Activated T-cell treated with anti-CD3 and anti-CD28 coated beads, Interleukin-2, amount 50 U/mL, for 4 hours (primary cell): ENCODE measurements around the gene SSRP1. TPM values are rescaled to one million over a fixed set of nuclear protein-coding genes. Genes with fewer than 3 reads are reported as not detected.
"Not testable (repeated sequence)": the region's sequence is repeated elsewhere in the genome, so short reads cannot be mapped to it uniquely, and the experiment has no call there.

Experiments used
- ATAC-seq, 2 donors: fragments of 200-7000 bp; cut with Tn5 transposase; one replicate each; pipeline ENCODE4 v1.10.0; 2021
- DNase-seq: peaks from one replicate; pipeline ENCODE4 v3.0.0-alpha.2; 2020
- H3K27me3 Mint-ChIP-seq: one replicate; pipeline ENCODE4 v1.8.0; 2021; ENCODE audit warnings: low read depth, mixed read lengths
- H3K36me3 Mint-ChIP-seq: one replicate; pipeline ENCODE4 v1.8.0; 2022; ENCODE audit warnings: mixed read lengths; ENCODE audit not compliant: insufficient read depth
- H3K4me1 Mint-ChIP-seq: one replicate; pipeline ENCODE4 v1.8.0; 2021; ENCODE audit warnings: low read depth, mixed read lengths
- H3K4me3 Mint-ChIP-seq: one replicate; pipeline ENCODE4 v1.8.0; 2021; ENCODE audit warnings: mild to moderate bottlenecking, moderate library complexity, mixed read lengths
- H3K9me3 Mint-ChIP-seq: one replicate; pipeline ENCODE4 v1.8.0; 2021; ENCODE audit warnings: mixed read lengths
- total RNA-seq, 3 donors: library from RNA; stranded (reverse); gene quantifications; one replicate each; pipeline ENCODE4 v1.2.1, GENCODE V29; 2021

SSRP1 gene
- total RNA-seq, 3 donors from 2014 or later: 287 to 317 (median 302) TPM

DNA sequence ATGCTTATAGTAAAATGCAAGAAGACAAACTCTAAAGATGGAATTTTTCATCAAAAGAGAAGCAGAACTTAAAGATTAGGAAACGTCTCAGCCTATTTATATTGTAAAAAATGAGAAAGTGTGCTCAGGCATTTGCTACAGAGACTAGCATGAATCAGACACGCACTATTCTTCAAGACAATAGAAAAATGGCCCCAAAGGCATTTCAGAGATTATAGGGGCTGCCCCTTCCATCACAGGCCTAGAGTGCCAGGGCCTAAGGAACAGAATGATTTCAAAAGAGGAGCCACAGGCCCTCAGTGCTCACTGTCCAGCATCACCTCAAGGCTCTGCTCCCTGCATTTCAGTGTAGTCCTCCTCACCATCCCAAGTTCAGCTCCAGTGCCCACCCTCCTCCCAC, 38.5 kb downstream of the SSRP1 start:
- Mint-ChIP-seq H3K9me3 (peaks cover 9% of the 10 kb centered on the region), H3K4me3 (no peak overlapping the region), H3K27me3 (no peaks in the 10 kb centered on the region), H3K4me1 (no peaks in the 10 kb centered on the region), H3K36me3 (peaks cover 33% of the 10 kb centered on the region)
- ATAC-seq (no peak), DNase-seq (no peak)

DNA sequence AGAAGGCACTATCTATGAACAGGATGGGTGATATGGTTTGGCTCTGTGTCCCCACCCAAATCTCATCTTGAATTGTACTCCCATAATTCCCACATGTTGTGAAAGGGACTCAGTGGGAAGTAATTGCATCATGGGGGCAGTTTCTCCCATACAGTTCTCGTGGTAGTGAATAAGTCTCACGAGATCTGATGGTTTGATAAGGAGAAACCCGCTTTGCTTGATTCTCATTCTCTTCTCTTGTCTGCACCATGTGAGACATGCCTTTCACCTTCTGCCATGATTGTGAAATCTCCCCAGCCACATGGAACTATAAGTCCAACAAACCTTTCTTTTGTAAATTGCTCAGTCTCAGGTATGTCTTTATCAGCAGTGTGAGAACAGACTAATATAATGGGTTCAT, 39.5 kb downstream of the SSRP1 start:
- H3K4me1 Mint-ChIP-seq, ATAC-seq, DNase-seq, H3K9me3 Mint-ChIP-seq, H3K4me3 Mint-ChIP-seq, H3K27me3 Mint-ChIP-seq: not testable (repeated sequence)
- peaks cover 28% of the 10 kb centered on the region for H3K36me3 Mint-ChIP-seq

- H3K9me3 Mint-ChIP-seq: peaks cover 9% of the 10 kb centered on the region
- no peaks in the 10 kb centered on the region for H3K4me1 Mint-ChIP-seq
- no peak overlapping the region for H3K4me3 Mint-ChIP-seq
- ATAC-seq: no peak
- peaks cover 12% of the 10 kb centered on the region for H3K36me3 Mint-ChIP-seq
- H3K27me3 Mint-ChIP-seq: peaks cover 4% of the 10 kb centered on the region
- DNase-seq: no peak
These were observed 41.2 kb downstream of the SSRP1 start for GRCh38 chr11:57294225-57295131.

DNA sequence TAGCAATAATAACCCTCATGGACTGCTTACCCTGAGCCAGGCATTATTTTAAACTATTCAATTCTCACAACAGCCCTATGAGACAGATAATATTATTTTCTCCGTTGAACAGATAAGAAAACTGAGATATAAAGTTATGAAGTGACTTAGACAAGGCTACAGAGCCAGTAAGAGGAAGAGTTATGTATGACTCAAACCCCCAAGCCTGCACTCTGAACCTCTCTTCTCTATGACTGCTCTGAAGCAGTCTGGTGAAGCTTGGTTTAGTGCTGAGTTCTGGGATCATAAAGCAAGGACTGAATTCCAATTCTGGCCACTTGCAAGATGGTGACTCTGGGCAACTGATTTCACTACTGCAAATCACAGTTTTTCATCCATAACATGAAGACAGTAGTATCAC, 45.4 kb downstream of the SSRP1 start:
- peaks cover 13% of the 10 kb centered on the region for H3K27me3 Mint-ChIP-seq
- ATAC-seq: no peak
- H3K36me3 Mint-ChIP-seq: no peaks in the 10 kb centered on the region
- no peak overlapping the region for H3K4me3 Mint-ChIP-seq
- no peaks in the 10 kb centered on the region for H3K9me3 Mint-ChIP-seq
- DNase-seq: no peak
- H3K4me1 Mint-ChIP-seq: no peaks in the 10 kb centered on the region

- ATAC-seq (peak in 1 of 2 donors; percentile 51), DNase-seq (no peak)
- Mint-ChIP-seq H3K4me1 (no peaks in the 10 kb centered on the region), H3K9me3 (no peaks in the 10 kb centered on the region), H3K27me3 (peaks cover 13% of the 10 kb centered on the region), H3K4me3 (no peak overlapping the region), H3K36me3 (no peaks in the 10 kb centered on the region)
These were observed 46.7 kb downstream of the SSRP1 start for GRCh38 chr11:57288771-57289579.

DNA sequence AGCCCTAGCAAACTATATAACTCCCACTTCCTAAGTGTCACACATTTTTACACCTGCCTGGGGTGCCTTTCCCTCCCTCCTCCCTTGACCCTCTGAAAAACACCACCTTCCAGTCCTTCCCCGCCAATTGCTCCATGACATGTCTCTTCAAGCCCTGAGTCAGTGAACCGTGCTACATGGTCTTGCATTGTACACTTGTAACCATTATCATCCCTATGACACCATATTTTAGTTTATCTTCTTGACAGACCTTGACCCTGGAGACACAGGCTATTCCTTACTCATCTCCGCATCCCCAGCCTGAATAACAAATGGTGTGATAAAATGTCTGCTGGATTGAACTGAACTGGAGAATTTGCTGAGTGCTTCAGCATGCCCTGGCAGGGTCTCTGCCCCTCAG, 47.8 kb downstream of the SSRP1 start:
- ATAC-seq: no peak
- peaks cover 13% of the 10 kb centered on the region for H3K27me3 Mint-ChIP-seq

GRCh38 chr11:57283231-57283990, 52.3 kb downstream of the SSRP1 start:
- Mint-ChIP-seq H3K9me3 (no peaks in the 10 kb centered on the region), H3K4me3 (no peak overlapping the region), H3K4me1 (no peaks in the 10 kb centered on the region), H3K36me3 (no peaks in the 10 kb centered on the region), H3K27me3 (peaks cover 7% of the 10 kb centered on the region)
- ATAC-seq: no peak
- DNase-seq: no peak

More for the DNA sequence above, 47.8 kb downstream of the SSRP1 start:
- Mint-ChIP-seq H3K4me3 (no peak overlapping the region), H3K9me3 (no peaks in the 10 kb centered on the region), H3K36me3 (no peaks in the 10 kb centered on the region), H3K4me1 (no peaks in the 10 kb centered on the region)
- no peak for DNase-seq

DNA sequence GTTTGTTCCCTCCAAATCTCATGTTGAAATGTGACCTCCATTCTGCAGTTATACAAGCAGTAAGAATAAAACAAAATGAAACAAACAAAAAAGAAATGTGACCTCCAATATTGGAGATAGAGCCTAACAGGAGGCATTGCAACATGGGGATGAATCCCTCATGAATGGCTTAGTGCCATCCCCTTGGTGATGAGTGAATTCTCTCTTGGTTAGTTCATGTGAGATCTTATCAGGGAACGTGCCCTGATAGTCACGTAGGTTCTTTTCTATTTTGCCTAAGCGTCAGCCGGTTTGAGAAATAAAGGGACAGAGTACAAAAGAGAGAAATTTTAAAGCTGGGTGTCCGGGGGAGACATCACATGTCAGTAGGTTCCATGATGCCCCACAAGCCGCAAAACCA, 54.1 kb downstream of the SSRP1 start:
- H3K36me3 Mint-ChIP-seq, DNase-seq, H3K4me3 Mint-ChIP-seq, ATAC-seq, H3K4me1 Mint-ChIP-seq, H3K9me3 Mint-ChIP-seq: not testable (repeated sequence)
- peaks cover 10% of the 10 kb centered on the region for H3K27me3 Mint-ChIP-seq

GRCh38 chr11:57279116-57279515, 56.6 kb downstream of the SSRP1 start:
- Mint-ChIP-seq H3K4me1 (peaks cover 3% of the 10 kb centered on the region), H3K36me3 (no peaks in the 10 kb centered on the region), H3K9me3 (peaks cover 2% of the 10 kb centered on the region), H3K27me3 (peaks cover 15% of the 10 kb centered on the region), H3K4me3 (no peak overlapping the region)
- ATAC-seq (no peak), DNase-seq (no peak)

- Mint-ChIP-seq H3K4me1 (peaks cover 3% of the 10 kb centered on the region), H3K36me3 (no peaks in the 10 kb centered on the region), H3K9me3 (peaks cover 4% of the 10 kb centered on the region), H3K4me3 (no peak overlapping the region), H3K27me3 (peaks cover 17% of the 10 kb centered on the region)
- no peak for ATAC-seq
- DNase-seq: no peak
These were observed 57.0 kb downstream of the SSRP1 start for GRCh38 chr11:57278721-57279095.

DNA sequence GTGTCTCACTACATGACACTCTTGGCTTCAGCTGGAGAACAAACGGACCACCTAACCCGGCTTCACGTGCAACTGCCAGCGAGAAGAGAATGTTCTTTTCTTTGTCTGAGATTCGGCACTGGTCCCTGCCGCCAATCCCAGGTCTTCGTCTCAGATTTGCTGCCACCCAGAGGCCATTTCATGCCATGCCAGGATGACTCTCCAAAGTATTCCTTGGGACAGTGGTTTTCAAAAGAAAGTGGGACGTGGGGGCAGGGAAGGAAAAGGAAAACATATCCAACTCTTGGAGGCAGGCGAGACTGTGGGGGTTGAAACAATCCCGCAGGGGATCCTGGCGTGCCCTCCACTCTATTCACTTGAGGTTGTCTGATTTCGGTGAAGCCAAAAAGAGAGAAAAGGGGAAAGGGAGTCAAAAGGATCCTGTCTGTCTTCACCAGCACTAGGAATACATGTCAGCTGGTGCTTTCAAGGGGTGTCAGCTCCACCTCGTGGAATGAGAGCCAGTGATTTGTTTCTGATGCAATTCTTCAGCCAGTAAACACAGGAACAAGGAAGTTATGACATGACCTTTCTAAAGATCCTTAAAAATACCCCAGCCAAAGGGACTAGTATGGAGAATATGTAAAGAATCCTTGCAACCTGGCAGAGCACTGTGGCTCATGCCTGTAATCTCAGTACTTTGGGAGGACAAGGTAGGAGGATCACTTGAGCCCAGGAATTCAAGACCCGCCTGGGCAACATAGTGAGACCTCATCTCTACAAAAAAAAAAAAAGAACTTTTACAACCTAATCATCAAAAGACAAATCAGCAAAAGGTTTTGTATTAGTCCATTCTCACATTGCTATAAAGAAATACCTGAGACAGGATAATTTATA, 57.6 kb downstream of the SSRP1 start:
- no peak for ATAC-seq
- H3K4me3 Mint-ChIP-seq: no peak overlapping the region
- peaks cover 20% of the 10 kb centered on the region for H3K27me3 Mint-ChIP-seq
- H3K9me3 Mint-ChIP-seq: peaks cover 8% of the 10 kb centered on the region
- peak; percentile 8 for DNase-seq
- H3K36me3 Mint-ChIP-seq: no peaks in the 10 kb centered on the region
- peaks cover 3% of the 10 kb centered on the region for H3K4me1 Mint-ChIP-seq

- Mint-ChIP-seq H3K9me3 (peaks cover 11% of the 10 kb centered on the region), H3K27me3 (peaks cover 21% of the 10 kb centered on the region), H3K4me1 (peaks cover 3% of the 10 kb centered on the region), H3K4me3 (no peak overlapping the region), H3K36me3 (no peaks in the 10 kb centered on the region)
- DNase-seq: no peak
- no peak for ATAC-seq
These were observed 58.6 kb downstream of the SSRP1 start for GRCh38 chr11:57276971-57277675.
